Fibroblast of skin of right quadriceps (primary cell): ENCODE measurements around the gene MUCL1.
"Not testable (repeated sequence)": the region's sequence is repeated elsewhere in the genome, so short reads cannot be mapped to it uniquely, and the experiment has no call there.

Experiments used
- DNase-seq: peaks from one replicate; pipeline ENCODE4 v3.0.0-alpha.2; 2013

MUCL1 gene, protein sequence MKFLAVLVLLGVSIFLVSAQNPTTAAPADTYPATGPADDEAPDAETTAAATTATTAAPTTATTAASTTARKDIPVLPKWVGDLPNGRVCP

DNA sequence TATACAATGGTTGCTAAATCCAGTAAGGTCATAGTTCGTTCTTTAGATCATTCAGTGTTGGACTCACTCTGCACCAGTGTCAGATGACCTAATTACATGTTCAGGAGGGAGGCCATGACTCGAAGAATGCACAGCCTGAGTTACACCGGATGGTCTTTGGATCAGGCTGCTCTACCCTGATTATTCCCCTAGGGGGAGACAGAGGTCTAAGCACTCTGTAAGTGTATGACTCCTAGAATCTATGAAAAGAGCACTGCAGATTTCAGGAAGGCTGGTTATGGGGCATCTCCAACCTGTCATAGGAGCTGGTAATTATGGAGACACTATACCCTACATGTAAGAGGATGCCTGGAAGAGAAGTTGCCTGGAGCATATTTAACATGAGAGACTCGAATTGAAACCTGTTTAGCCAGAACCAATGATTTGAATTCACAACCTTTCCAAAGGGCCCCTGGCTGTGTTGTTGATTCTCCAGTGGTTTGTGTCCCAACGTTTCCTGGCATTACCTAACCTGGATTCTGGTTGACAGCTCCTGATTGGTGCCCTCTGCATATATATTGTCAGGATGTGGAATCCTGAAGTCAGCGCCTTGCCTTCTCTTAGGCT is at the start of gene MUCL1:
MUCL1 (plus strand) TSS at position 584 of the 606 bp plus-strand sequence. CDS start 67 bp downstream, outside the sequence.
- DNase-seq: peak; percentile 41

DNA sequence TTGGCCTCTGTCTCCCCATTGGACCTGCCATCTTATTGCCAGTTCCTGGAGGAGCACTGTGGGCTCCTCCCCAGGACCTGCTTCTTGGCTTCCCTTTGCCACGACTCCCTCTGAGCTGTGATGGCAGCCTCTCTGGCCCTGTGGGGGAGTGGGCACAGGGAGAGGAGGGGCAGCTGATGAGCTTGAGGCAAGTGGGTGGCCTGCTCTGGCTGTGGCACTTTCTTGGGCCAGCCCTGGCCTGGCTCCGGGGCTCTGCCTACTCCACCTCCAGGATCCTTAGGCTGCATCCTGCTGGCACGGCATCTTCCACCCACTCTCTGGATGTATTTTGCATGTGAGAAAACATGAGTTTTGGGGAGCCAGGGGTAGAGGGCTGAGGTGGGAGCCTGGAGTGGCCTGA is 32.6 kb upstream of the MUCL1 start:
- DNase-seq: no peak

DNA sequence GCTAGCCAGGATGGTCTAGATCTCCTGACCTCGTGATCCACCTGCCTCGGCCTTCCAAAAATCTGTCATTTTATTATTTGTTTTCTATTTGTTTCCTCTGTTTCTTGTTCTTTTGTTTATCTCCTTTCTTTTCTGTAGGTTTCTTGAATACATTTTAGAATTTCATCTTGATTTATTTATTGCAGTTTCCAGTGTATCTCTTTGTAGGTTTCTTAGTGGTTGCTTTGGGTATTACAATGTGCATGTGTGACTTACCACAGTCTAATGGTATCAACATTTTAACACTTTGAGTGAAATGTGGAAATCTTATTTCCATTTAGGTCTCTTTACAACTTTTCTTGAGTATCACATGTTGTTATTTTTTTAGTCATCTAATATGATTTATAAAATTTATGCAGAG is 29.9 kb upstream of the MUCL1 start:
- DNase-seq: no peak

DNA sequence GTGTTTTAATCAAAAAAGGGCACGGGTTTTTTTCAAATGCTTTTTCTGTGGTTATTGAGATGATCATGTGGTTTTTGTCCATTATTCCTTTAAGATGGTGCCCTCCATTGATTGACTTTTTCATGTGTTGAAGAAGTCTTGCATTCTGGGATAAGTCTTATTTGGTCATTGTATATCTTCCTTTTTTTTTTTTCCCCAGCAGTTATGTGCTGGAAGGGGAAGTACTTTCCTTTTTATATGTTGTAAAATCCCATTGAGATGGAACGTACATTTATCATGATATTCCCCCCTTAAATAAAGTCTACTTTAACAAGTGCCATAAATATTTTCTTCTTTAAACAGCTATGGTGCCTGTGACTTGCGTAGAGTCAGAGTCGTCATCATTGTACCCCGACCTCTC is 24.8 kb upstream of the MUCL1 start:
- DNase-seq: no peak

DNA sequence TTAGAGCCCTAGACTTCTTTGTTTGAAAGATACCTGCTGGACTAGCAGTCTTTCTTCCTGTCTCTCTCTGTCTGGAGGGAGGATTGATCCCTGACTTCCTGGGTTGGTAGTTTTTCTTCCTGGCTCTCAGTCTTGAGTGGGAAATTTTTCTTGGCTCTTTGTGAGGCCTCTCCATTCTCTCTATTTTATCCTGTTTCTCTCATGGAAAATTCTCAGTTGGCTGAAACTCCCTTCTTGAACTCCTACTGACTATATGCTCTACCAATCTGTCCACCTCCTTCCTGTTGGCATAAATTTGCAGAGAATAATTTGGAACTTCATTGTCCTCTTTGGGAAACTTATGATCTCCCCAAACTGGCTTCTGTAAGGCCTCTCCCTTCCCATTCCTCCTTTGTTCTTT is 24.1 kb upstream of the MUCL1 start:
- DNase-seq: no peak

DNA sequence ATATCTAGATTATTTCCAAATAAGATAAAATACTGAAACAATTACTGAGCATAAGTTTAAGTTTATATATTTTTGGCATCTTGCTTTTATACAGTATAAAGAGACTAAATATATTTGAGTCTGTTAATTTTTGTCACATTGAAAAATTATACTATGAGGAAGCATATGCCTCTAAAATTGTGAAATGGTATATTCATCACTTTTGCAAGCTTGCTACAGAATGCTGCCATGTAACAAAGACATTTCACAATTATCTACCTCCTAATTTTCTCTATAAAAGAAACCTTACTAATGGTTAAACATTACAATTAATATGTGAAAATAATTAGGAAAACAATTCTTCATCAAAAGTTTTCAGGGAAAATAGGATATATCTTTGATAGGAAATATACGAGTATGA is 22.7 kb upstream of the MUCL1 start:
- no peak for DNase-seq

DNA sequence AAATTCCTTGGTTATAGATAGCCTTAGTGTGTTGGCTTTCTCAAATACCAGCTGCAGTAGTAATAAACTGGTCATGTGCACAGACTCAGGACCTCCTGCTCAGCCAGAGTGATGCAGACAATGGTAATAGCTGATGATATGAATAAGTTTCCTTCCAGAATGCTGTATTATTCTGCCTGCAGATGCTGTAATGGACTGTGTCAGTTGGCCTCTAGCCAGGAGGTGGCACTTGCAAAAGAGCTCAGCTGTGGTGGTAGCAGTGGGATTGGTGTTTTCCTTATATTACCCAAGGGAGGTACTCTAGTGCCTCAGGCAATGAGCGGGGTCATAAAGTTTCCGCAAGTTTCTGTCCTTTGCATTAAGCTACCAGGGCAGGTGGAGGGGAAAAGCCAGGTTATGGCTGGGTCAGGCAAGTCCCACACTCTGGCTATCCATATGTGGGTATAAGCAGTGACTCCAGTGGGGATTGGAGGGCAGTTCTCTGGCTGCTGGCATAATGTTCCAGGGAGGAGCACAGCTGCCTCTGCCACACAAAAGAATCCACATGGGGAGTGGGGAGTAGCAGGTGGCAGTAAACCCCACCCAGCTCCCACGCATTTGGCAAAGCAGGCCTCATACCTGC is 14.0 kb upstream of the MUCL1 start:
- DNase-seq: no peak

DNA sequence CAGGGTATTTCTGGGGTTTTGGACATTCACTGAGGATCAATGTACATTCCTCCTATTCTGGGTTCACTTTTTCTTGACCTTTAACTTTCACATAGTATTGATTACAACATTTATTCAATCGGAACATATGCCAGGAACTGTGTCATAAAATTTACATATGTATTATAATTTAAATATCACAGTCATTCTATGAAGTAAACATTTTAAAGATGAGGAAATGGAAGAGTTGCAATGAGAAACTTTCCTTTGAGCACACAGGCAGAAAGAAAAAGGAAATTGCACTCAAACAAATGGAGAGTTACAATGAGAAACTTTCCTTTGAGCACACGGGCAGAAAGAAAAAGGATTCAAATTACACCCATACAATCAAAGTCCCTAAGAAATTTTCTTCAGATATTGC is 3.1 kb downstream of the MUCL1 start:
- no peak for DNase-seq

DNA sequence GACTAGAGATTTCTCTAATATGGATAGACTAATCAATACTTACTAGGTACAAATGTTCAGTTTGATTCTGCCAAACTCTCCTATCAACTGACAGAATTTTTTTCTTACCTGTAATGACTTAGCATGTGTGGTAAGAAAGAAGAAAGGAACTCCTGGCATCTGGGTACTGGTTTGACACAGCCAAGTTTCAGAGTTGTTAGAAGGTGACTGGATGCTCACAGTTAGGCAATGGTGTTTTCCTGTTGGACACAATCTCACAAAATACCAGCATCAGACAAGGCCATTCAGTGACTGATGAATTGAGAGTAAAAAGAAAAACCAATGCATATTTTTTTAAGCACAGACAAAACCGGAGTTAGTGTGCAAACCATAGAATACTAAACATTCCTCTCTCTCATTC is 4.2 kb downstream of the MUCL1 start:
- DNase-seq: no peak

DNA sequence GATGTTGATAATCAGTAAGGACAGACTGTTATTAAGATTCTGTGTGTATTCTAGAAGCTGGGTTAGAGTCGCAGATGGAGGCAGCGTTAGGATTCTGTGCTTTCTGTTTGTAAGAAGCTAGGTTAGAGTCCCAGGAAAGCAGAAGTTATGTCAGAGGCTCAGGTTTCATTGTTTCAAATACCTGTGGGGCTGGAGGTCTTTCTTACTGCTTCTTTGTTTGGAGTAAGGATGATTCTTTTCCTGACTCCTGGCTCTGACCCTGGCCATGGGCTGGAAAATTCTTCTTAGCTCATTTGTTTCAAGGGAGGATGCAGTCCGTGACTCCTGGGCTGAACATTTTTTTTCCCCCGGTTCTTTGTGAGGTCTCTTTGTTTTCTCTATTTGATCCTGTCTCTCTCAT is 5.2 kb downstream of the MUCL1 start:
- DNase-seq: no peak

DNA sequence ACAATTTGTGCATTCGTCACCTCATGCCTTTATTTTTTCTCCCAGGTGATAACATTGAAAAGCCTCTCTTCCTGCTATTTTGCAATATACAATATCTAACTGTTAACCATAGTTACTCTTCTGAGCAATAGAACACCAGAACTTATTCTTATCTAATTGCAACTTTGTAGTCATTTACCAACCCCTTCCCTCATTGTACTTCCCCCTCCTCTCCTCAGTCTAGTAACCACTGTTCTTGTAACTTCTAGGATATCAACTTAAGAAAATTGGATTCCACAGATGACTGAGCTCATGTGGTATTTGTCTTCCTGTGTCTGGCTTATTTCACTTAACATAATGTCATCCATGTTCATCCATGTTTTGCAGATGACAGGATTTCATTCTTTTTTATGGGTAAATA is 7.6 kb downstream of the MUCL1 start:
- no peak for DNase-seq

DNA sequence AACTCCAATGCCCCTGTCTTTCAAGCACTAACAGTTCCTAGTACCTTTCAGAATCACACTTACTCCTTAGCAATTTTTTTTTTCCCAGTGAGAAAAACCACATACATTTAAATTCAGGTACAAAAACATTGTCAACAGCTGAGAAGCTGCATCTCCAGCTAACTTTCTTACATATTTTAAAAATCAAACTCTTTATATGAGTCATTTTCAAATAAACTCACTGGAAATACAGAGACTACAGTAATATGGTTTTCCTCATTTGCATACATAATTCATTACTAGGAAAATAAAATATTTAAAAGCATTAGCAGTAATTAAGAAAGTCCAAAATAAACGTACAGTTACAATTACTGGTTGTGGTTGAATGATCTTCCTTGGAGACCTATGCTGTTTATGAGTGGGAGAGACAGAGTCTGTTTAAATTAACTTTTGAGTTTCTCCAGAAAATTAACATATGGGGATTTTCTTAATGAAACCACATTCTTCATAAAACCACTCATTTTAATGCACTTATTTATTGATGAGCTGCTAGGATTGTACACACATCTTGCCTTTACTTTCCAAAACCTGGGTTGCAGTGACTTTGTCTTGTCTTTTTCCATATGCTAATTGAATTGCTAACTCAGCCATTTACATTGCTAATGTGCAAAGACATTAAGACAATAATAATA is 9.8 kb downstream of the MUCL1 start:
- DNase-seq: no peak

DNA sequence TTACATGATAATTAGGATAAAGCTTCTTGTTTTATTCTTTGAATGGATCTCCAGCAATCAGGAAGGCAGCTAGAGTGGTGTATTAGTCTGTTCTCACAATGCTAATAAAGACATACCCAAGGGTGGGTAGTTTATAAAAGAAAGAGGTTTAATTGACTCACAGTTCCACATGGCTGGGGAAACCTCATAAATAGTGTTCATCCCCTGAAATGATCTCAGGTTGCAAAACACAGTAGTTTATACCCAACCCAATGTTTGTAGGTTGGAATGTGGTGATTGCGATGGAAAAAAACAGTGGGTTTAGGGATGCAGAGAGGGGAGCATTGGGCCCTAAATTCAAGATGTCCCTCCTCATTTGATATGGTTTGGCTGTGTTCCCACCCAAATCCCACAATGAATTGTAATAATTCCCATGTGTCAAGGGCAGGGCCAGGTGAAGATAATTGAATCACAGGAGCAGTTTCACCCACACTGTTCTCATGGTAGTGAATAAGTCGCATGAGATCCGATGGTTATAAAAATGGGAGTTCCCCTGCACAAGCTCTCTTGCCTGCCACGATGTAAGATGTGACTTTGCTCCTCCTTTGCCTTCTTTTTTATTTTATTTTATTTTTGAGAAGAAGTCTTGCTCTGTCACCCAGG is 11.5 kb downstream of the MUCL1 start:
- DNase-seq: no peak

DNA sequence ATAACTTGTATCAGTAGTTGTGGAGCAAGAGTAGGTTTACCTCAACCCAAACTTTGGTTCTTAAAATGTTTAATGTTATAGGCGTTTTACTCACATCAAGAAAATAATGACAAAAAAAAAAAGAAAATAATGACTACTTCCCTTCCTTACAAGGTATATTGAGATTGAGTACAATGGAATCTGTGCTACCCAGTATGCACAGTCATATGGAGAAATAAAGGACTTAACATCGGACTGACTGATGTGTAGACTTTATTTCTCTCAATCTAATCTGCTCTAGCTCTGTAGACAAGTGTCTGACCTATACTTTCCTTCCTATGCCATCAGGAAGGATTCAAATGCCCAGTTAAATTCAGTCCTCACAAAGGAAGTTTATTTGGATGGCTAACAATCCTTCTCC is 14.4 kb downstream of the MUCL1 start:
- no peak for DNase-seq

DNA sequence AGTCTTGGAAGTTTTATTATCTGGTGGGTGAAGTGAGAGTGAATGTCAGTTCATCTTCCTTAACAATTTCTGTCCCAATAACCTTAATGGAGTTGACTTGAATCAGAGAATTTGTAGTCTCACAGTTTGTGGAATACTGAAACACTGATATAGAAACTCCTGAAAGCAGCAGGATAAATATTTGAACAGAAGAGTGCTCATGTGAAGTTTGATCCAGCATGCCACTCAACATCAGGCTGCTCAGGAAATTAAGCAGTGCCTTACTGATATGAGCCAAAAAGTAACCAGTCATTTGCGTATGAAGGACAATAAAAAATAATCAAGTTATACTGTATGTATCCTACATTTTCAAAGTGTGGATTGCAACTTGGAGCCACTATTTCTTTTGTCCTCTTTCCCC is 15.7 kb downstream of the MUCL1 start:
- DNase-seq: no peak

DNA sequence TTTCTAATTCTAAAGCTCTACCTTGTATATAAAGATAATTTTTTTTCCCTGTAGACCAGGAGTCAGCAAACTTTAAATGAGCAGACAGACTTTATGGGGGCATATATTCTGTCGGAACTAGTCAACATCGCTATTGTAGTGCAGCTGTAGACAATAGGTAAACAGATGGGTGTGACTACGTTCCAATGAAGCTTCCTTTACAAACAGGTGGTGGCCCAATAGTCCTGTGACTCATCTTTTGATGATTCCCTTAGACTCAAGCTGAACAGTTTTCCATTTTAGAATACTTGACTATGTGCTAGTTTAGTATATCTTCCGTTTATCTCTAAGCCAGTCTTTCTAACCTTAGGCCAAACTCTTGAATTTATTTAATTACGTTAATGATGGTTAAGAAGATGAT is 16.3 kb downstream of the MUCL1 start:
- DNase-seq: no peak

DNA sequence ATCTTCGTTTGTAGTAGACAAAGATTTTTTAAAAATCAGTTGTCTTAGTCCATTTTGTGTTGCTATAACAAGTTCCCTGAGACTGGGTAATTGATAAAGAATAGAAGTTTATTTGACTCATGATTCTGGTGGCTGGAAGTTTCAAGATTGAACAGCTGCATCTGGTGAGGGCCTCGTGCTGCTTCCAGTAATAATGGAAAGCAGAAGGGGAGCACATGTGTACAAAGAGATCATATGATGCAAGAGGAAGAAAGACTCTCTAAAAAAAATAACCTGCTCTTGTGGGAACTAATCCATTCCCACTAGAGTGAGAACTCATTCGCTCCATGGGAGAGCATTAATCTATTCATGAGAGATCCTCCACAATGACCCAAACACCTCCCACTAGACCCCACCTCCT is 24.8 kb downstream of the MUCL1 start:
- DNase-seq: no peak

DNA sequence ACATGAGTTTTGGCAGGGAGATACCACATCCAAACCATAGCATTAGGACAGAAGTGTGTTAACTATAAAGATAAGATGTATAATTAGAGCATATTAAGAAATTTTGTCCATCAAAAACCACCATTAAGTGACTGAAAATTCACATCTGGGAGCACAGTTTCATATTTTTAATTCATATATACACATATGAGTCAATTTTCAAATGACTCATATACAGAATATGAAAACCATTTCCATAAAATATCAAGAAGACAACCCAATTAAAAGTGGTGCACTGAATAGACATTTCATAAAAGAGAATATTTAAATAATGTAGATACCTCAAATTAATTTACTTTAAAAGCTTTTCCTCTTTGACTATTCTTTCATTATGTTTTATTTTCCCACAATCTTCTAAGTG is 25.3 kb downstream of the MUCL1 start:
- DNase-seq: no peak

DNA sequence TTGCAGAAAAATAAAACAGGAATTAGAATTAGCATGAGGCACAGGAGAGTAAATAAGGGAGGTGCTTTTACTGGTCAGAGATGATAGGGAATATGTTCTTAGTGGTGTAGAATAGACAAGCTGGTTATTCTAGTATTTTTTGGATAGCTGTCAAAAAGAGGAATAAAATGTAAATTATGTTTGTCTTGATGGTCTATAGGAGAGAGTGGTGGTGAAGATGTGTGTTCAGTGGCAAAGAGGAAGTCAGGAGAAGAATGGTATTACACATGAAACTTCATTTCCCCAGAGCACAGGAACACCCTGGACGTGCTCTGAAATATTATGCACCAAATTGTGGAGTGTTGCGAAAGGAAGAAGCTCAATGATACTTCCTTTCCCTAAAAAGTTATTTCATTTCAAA is 27.8 kb downstream of the MUCL1 start:
- DNase-seq: no peak

DNA sequence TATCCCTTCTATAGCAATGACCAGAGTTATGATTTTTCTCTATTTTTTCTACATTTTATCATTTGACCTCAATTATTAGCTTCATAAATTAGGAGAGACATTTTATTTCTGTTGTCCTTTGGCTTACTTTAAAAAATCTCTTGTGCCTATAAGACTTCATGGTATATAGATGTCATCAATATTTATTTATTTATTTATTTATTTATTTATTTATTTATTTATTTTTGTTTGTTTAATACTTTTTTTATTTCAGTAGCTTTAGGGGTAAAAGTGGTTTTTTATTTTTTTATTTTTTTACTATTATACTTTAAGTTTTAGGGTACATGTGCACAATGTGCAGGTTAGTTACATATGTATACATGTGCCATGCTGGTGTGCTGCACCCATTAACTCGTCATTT is 28.3 kb downstream of the MUCL1 start:
- not testable (repeated sequence) for DNase-seq

DNA sequence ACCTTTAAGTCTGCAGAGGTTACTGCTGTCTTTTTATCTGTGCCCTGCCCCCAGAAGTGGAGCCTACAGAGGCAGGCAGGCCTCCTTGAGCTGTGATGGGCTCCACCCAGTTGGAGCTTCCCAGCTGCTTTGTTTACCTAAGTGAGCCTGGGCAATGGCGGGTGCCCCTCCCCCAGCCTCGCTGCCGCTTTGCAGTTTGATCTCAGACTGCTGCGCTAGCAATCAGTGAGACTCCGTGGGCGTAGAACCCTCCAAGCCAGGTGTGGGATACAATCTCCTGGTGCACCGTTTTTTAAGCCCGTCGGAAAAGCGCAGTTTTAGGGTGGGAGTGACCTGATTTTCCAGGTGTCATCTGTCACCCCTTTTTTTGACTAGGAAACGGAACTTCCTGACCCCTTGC is 34.1 kb downstream of the MUCL1 start:
- DNase-seq: not testable (repeated sequence)

DNA sequence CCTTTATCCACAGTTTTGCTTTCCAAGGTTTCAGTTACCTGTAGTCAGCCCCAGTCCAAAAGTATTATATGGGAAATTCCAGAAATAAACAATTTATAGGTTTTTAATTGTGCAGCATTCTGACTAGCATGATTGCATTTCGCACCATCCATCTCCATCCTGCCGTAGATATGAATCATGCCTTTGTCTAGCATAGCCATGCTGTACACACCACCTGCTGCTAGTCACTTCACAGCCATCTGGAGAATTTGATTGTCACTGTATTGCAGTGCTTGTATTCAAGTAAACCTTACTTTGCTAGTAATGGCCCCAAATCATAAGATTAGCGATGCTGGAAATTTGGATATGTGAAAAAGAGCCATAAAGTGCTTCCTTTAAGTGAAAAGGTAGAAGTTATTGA is 36.0 kb downstream of the MUCL1 start:
- no peak for DNase-seq

DNA sequence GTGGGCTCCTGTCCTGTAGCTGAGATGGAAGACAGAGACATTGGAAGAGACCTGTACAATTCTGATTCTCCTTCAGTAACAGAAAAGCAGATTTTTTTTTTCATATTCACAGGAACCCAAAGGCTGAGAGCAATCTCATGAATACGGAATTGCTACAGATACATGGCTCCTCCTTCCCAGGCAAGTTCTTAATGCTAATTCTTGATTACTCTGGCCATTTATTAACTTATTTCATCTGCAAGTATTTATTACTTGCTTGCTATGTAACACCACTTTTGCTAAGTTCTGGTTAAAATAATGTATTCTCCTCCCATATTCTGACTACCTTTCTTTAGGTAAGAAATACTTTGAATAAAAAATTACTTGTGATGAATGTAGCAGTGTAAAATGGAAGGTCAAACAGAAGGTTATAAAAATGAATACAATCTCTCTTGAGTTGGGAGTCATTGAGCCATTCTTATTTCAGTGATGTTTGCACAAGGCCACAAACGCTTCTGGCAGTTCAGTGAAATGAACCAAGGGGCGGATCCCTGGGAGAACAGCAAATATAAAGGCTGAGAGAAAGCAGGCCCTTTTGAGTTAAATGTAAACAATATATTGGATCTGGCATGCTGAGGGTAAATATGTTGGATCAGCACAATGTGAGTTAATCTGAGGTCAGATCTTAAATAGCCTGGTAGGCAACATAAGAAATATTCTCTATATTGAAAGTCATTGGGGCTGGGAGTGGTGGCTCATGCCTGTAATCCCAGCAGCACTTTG is 37.6 kb downstream of the MUCL1 start:
- no peak for DNase-seq
